T-helper 2 cell (primary cell): Measurements from ENCODE around the gene TRPC4.

Experiments used
- DNase-seq, 5 experiments: peaks; one replicate each; pipeline versions ENCODE4 v3.0.0 to v3.0.0-alpha.2; 2012 to 2022

TRPC4 gene

DNA sequence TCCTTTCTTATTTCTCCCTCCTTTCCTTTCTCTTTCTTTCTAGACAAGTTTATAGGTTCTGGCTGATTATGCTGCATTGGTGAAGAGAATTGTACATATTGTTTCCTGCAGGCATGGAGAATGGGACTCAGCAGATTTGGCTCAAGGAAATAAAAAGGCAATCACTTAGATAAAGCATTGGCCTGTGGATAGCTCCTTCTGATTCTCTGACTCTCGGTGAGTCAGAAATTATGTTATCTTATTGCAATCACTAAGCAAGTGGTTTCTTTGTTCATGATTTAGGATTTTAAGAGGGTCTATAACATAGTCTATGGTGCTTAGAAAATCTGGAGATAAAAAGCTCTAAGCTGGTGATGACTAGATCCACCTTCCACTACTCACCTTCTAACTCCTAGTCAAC lies 217.0 kb downstream of the TRPC4 start:
- no peak for DNase-seq

DNA sequence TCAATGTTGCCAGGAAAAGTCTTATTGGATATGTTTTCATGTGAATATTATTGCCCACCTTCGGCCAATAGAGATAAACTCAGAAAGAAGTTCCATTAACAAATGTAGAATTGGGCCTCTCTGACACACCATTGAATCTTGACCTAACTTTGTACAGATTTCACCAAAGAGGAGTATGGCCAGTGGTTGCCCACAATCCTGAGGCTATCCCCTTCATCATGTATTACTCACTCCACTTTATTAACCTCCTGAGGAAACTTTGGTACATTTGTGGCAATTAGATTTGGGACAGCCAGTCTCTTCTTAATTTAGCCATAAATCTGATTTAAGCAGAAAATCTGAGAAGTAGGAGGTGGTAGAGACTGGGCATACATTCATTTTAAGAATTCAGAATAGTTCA lies 217.7 kb downstream of the TRPC4 start:
- DNase-seq: no peak

DNA sequence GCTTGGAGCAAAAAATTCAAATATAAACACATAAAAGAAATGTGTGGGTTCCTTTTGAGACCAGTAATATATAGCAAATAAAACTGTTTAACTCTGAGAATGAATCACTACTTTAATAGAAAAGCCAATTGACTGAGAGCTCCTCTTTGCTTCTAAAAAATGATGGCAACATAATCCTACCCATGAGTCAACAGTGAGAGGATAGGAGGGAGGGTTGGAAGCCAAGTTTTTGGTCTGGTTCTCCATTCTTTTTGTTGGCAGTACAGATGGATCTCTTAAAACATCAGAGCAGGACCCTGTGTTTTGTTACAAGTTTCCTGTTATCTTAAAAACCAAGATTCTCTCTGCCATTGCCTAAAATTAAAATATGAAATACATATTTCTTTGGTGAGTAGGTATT lies 221.0 kb downstream of the TRPC4 start:
- no peak for DNase-seq

DNA sequence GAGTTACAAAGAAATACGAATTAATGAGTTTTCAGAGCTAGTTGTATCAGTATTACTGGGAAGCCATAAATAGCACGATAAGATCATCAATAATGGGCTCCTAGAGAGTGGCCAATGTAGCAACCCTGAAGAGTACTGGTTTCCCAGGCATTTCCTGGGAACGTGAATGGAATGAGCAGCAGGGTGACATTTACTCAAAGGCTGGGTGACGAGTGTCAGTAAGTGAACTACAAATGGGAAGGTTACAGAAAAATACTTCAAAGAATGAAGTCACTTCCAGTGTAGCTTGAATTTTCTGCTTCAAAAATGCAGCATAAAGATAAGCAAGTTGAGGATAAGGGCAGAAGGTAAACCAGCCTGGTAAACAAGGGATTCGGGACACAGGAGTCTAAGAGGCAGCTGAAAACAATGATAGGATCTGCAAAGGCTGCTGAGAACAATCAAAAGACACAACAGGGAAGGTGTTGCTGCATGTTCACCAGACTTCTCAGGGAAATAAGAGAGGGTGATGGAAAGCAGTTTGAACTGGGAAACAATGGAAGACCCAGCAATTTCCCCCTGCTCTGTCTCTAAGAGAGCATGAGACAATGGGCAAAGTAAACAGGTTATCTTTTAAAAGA lies 222.4 kb downstream of the TRPC4 start:
- DNase-seq: no peak

DNA sequence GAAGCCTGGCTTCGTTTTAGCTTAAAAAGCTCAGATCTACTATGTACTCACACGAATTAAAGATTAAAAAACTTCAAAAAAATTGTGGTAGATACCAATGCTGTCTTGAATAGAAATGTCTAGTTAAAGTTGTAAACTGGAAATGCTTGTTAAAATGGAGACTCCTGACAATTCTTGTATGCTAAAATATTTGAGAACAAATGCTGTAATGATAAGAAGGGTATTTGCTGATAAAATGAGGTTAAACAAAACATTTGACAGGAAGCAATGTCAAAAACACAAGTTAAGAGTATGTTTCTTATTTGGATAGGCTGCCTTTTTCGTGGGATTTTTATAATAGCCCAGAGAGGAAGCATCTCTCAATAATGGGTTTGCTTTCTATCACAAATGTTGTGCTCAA lies 223.0 kb downstream of the TRPC4 start:
- DNase-seq: no peak

DNA sequence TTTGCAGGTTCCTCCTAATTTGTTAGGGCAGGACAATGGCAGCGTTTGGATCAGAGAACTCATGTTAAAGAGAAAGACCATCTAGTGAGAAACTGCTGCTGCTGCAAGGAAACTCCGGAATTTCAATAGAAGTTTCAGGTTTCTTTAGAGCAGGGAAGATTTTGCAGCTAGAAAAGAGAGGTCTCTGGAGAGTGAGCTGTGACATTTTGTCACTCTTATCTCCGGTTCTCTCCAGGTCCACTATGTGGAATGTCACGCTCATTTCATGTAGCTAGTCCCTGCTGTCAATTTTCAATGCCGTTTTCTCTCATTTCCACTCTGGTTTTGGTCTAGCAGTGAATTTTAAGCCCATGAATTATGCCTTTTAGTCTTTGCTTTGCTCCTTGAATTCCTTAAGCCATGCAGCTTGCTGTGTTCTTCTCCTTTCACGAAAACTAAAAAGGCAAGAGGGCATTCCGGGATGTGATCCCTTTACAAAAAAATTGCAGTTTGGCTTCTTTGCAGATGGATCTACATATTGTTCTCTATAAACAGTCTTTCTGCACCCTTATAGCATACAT lies 224.3 kb downstream of the TRPC4 start:
- DNase-seq: no peak

DNA sequence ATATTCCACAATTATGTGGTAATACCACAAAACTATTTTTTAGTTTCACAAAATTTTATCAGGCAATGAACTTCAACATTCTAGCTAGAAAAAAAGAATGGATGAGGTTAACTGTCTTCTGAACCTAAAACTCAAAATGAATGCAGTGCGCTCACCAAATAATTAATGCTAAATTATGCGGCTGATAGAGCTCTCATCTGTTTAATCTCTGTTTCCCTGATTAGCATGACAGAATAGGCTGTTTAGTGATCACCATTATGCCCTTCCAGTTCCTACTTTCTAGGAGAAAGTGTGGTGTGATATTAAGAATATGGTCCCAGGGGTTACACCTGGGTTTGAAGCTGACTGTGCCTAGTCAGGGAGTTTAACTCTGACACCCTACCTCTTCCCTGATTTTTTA lies 228.2 kb downstream of the TRPC4 start:
- no peak for DNase-seq

DNA sequence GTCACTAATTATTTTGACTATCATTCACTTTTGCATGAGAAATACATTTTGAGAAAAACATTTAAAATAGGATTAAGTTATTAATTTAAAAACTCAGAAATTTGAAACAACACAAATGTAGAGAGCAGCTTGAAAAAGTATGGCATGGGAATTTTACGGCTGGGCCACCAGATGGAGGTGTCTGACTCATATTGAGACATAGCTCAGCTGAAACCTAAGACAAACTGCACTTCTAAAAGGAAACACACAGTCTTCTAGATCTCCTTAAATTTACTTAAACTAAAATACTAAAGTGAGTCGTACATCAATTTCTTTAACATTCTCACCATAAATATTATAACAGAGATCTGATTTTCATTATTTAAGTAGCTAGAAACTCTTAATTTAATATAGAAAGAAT lies 229.1 kb downstream of the TRPC4 start:
- DNase-seq: peak in 1 of 5 experiments; percentile 1

DNA sequence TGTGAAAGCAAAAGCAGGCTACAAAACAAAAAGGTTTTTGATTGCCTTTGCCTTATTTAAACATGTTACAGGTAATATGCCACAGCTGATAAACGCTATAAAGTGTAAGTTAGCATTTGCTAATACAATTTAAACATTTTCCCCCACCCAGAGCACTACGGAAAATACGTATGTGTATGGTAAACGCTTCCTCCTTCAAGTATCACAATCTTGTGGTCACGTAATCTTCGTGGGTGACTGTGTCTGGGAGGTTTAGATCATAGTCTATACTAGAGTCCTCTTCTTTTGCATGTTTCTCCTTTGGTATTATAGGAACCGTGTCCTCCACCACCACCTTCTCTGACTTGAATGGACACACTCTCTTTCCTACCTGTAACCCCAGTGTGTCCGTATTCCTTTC lies 232.9 kb downstream of the TRPC4 start:
- DNase-seq: no peak

DNA sequence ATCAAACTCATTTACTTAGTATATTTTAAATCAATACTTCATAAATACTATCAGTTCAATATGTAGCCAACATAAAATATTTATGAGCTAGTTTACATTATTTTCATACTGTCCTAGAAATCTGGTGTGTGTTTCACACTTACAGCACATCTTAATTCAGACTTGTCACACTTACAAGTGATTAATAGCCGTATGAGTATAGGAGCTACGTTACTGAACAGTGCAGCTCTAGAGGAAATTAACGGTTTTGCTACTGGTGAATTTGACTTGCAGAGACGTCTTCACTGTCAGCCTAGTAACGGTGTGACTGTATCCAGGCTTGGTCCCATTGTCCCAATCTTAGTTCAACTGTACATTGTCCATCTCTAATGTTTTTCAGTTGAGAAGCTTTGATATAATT lies 237.3 kb downstream of the TRPC4 start:
- DNase-seq: no peak

DNA sequence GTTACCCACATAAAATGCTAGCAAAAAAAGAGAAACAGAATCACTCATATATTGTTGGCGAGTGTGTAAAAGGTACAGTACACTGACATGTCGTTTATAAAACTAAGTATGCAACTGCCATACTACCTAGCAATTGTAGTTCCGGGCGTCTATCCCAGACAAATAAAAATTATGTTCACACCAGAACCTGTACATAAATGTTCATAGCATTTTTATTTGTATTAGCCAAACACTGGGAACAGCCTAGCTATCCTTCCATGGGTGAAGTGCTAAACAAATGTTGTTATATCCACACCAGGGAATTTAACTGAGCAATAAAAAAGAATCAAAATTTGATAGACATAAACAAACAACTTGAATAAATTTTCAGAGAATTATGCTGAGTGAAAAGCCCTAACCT lies 242.1 kb downstream of the TRPC4 start:
- no peak for DNase-seq

DNA sequence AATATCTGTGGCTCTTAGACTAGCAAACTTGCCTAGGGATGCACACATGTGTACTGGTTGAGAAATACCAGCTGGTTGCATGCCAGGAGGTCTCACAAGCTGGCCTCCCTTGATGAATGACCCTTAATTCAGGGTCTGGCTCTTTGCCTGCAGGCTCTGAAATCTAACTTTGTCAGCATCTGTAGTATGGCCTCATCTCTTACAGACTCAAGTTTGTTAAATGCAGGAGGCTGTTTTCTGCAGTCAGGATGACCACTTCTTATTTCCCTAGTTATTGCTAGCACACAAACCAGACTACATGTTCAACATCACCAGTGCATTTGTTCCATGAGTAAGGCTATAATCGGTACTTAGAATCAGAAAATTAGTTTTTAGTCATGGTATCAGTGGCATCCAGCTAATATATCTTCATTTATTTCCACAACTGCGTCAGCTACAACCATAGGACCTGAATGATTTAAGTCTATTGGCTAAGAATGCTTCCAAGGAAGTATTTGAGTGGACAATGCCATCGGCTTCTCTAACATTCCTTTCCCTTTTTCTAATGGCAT lies 247.7 kb downstream of the TRPC4 start:
- DNase-seq: no peak

DNA sequence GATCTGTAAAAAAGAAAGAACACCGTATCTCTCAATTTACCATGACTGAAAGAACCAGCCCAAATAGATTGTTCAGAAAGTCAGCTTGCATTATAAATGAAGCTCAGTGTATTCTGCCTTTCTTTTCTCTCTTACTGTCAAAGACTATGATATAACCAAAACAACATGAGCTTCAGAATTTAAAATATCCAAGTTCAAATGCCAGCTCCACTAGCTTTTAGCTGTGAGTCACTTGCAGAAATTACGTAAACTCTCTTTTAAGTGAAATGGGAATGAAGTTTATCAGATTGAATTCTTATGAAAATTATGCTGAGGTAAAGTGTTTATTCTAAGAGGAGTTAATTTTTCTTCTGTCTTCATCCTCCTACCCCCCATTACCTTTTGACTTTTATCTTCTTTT lies 251.0 kb downstream of the TRPC4 start:
- DNase-seq: no peak

DNA sequence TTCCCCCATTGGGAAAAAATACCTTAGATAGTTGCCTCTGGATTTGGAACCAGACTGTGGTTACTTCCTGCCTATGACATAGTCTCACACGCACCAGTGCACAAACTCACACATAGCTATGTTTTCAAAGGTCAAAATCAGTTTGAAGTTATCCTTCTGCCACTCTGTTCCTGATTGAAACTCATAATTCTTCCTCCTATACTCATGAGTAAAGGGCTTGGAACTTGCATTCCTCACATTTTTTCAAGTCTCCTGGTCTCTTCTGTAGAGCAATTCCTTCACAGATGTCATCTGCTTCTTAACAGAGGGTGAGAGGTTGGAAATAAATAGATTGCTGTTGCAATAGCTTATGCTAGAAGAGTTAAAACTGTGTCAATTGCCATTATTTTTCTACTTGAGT lies 252.4 kb downstream of the TRPC4 start:
- no peak for DNase-seq

DNA sequence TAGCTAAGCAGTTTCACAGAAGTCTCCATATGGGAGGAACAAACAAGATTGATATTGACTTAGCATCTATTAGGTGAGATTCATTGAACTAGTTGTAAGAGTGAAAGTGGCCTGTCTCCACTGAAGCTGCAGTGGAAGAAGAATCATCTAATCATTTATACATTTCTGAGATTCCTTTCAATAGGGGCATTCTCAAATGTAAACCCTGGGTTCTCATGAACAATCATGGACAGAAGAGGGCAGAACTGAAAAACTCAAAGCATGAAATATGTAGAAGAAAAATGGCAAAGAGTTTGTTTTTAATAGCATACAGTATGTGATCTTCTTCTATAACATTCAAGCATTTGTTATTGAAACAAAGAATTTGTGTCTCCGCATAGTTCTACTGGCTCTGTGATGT lies 253.4 kb downstream of the TRPC4 start:
- no peak for DNase-seq

DNA sequence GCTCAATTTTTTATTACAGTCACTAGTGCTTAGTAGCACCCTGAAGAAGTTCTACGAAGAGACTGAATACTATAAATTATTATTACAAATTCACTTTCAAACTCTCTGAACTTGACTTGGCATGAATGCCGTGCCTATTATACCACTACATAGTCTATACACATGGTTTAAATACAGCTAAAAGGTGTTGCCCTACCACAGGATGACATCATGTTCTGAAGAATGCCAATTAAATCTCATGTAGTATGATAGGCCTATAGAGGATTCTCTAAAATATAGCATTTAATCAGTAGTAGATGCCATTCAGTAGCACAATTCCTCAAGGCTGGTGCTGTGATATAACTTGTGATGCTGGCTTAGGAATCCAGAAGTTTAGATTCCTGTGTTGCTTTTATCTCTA lies 254.3 kb downstream of the TRPC4 start:
- no peak for DNase-seq

DNA sequence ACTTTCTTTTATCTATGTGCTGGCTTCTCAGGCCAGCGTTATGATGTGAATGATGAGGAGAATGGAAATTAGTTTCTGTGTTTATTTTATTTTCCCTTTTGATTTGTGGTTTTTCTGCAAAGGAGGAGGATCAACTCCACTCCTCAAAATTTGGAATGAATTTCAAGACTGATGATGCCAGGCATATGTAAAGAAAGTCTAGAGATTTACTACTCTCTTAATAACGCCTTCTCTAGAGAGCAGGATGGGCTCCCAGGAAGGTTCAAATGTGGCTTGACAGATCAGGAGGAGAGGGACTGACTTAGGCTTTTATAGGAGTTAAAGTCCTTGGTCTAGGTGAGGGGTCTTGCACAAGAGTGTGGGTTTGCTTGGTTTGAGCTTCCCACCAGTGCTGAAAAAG lies 255.9 kb downstream of the TRPC4 start:
- DNase-seq: no peak

DNA sequence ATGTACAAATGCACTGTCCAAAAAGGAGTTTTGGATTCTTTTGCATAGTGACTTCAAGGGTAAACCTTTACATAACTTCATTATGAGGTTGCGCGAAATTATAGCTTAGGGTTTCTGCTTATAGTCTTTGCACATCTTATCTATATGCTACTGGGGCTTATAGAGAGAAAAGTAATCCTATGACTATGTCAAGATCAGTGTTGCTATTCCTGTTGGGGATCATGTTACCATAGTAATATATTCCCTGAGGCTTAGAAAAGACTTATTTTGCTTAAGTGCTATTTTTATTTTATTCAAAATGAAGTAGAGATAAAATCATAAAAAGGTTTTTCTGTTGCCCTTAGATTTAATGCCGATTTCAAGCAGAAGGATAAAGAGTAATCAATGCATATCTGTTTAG lies 256.3 kb downstream of the TRPC4 start:
- no peak for DNase-seq

DNA sequence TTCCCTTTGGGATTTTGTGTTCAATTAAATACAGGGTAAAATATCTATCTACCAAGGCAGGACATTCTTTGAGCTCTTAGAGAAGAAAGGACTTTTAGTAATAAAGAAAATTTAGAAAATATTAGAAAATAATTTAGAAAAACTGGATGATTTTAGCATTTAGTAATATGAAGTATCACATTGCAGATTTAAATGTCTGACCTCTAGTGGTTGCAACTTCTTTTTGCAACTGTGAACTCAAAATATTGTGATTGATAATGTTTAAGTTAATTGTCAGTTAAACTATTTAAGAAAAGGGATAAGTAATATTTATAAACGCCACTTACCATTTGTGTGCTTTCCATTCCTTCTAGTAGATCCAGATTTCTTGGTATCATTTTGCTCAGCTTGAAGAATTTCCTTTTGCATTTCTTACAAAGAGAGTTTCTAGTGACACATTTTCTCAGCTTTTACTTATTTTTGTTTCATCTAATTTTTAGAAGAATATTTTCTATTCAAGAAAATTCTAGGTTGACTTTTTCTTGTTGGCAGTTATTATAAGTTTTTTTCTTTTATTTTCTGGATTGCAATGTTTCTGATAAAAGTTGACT lies 260.7 kb downstream of the TRPC4 start:
- no peak for DNase-seq

DNA sequence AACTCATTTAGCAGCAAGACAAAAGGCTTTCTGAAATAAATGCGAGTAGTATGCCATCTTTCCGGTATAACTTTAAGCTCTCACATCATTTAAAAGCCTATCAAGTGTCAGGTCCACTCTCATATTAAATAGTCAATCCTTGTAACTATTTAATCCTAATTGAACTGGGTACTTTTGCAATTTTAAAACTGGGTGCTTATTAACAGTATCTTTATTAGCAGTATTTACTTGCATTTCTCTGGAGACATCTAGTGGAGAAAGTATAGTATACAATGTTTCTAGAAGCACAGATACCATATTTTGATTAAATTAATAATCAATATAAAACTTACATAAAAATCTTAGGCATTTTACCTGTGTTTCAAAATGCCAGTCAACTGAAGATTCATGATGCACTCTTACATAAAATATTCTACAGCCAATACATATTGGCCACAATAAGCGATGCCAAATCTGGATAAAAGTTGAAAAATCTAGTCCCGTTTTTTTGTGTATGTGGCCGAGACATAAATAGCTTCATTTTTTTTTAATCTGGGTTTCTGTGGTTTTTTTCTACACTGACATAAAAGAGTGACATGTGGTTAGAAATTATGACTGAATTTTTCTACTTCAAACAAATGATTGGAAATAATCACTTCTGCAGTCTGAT lies 266.7 kb downstream of the TRPC4 start:
- DNase-seq: no peak

DNA sequence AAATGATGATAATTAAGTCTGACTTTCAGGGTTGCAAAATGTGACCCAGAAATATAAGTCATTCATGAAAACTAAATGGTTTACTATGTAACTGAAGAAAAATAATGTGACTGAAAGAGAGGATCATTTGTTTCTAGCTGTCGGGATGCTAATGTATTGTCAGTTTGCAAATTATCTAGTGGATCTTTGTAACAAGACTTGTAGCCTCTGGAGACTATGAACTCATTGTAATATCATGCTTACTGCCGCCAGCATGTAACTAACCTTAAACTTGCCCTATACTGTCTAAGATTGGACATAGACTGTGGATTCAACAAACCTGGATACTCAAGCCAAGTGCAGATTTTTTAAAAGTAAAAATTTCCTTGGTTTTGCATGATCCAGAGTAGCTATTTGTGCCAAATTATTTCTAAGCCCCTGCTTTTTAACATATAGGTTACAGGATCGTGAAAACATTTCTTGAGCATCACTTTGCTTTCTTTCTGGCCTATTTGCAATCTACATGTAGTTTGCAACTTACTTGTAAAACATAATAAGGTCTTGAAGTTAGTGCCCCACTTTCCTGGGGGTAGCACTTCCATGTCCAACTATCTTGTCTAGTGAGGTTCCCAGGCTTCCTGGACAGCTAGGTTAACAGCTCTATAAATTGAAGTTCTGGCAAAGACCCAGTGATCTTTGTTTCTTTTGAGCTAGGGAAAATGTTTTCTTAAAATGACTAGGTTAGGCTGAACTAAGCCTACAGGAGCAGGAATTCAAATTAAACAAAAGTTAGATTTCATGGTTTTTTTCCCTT lies 267.7 kb downstream of the TRPC4 start:
- no peak for DNase-seq

DNA sequence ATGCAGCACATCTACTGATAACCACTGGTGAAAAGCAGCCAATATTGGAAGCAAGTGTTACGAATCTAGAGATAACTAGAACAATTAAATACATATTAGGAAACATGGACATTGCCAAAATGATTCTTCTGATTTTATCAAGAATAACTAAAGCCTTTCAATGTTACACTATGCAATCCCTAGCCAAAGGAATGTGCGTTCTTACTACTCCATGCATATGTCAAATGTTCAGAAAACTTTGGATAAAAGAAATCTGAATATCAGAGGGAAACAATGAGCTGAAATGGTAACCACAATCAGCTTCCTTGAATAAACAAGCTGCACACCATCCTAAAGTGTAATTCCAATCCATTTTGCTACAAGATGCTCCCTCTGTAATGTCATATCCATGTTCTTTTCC lies 270.1 kb downstream of the TRPC4 start:
- no peak for DNase-seq

DNA sequence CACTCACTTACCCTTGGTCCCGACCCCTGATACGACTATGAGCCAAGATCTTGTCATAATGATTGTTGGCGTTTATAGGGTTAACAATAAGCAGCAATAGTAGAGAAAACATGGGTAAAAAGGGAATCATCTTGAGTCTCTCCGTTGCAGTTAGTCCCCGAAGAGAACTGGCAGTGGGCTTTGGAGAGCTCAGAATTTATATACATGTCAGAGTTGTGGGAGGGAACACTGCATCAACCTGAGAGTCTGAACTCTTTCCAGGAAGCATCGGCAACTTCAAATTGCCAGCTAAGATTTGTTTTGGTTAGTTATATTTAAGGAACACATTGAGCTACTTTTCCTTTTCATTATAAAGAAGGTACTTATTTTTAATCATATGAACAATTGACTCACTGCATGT lies 271.0 kb downstream of the TRPC4 start, which contains the start of gene POSTN:
POSTN (minus strand) TSS at position 172 of the 400 bp plus-strand sequence; CDS start at position 130, 42 bp downstream.
- DNase-seq: no peak
